ENCODE results near the gene FAM222A. TPM values are rescaled to one million over a fixed set of nuclear protein-coding genes. Genes with fewer than 3 reads are reported as not detected.

FAM222A gene
- polyA plus RNA-seq, 6 donors from 2014 or later = 0.29 to 0.30 TPM; not detected in 4

DNA sequence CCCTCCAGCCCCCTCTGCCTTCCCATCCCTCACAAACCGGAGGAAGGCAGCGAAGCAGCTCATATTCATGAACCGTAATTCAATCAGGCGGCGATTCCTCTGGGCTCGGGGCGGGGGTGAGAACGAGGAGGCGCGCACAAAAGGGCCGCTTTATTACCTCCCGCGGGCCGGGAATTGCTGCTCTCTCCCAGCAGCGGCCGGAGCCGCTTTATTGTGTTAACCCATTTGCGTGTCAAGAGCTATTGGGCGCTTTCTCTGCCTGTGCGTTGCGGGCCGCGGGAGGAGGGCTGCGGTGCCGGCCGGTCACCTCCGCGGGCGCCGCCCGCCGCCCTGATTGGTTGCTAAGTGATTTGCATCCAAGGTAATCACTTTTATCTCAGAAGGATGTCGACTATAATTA, 4.8 kb downstream of the FAM222A start:
- Mint-ChIP-seq H3K4me3 (peak overlapping the region in 1 of 8 donors; percentile 46), H3K9me3 (no peaks in the 10 kb centered on the region), H3K27me3 (peaks cover 19 to 46% (median 20%) of the 10 kb centered on the region in 3 donors), H3K36me3 (no peaks in the 10 kb centered on the region), H3K4me1 (peaks cover 0 to 7% (median 4%) of the 10 kb centered on the region in 3 donors), H3K27ac (no peak overlapping the region)
- DNase-seq (no peak), ATAC-seq (ENCODE audit: low read depth in 2 of 2) (no peak)

DNA sequence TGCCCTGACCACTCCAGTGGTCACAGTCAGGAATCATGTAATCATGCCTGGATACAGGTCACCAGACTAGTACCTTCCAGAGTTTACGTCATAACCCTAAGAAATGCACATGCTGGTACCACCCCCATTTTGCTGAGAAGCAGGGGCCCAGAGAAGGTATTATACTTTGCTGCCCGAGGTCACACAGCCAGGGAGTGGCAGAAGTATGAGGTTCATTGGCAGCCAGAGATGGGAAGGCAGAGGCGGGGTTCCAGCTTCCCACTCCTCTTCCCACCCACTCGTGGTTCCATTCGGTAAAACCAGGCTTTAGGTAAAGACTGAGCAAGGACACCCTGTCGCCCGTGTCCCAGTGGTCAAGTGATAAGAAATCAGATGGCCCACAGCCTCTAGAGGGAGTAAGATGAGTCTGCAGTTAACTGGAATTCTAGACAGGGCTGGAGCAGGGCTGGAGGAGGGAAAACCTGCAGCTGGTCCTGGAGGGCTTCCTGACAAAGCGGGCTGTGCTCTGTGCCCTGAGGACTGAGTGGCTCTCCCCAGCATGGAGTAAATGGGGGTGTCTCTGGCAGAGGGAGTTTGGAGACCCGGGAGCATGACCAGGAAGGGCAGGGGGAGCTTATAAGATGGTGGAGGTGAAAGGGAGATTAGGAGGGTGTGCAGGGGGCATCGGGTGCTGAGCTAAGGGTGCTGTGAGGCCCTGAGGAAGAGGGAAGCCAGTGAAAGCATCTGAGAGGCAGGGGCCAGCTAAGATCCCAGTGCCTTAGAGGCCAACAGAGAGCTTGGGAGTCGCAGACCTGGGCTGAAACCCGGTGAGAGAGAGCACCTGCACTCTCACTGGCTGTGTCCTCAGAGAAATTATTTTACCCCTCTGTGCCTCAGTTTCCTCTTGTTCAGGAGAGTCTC, 5.7 kb downstream of the FAM222A start:
- H3K36me3 Mint-ChIP-seq = no peaks in the 10 kb centered on the region
- ATAC-seq (ENCODE audit: low read depth in 2 of 2) = no peak
- peak overlapping the region in 1 of 8 donors; percentile 20 for H3K4me3 Mint-ChIP-seq
- H3K27me3 Mint-ChIP-seq = peaks cover 19 to 46% (median 20%) of the 10 kb centered on the region in 3 donors
- H3K9me3 Mint-ChIP-seq = no peaks in the 10 kb centered on the region
- no peak overlapping the region for H3K27ac Mint-ChIP-seq
- peaks cover 0 to 7% (median 4%) of the 10 kb centered on the region in 3 donors for H3K4me1 Mint-ChIP-seq
- DNase-seq = no peak

DNA sequence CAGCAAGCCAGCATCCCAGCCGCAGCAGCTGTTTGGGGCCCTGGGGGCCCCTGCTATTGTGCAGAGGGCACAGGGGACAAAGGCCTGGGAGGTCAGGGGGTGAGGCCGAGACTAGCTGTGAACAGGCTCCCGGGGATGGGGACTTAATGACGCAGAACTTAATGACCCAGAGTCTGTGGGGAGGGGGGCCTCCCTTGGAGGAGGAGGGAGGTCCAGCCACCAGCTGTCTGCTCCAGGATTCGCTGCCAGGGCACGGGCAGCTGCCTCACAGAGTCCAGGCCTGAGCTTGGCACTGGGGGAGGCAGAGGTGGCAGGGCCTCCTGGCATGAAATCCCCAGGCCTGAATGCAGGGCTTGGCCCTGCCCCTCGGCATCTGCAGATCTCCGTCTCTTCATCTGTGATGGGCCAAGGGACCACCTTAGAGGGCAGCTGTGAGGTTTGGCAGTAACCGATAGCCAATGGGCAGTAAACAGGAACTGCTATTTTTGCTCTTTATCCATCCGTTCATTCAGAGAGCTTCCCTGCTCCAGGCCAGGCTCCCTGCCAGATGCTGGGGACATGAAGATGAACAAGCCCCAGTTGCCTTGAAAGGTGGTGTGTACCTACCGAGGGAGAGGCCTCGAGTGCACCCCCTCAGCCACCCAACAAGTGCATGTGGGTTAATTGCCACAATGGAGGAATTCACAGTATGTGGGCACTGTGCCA, 6.7 kb downstream of the FAM222A start:
- Mint-ChIP-seq H3K36me3 (no peaks in the 10 kb centered on the region), H3K4me3 (no peak overlapping the region), H3K9me3 (no peaks in the 10 kb centered on the region), H3K27ac (no peak overlapping the region), H3K4me1 (no peaks in the 10 kb centered on the region), H3K27me3 (peaks cover 19 to 46% (median 20%) of the 10 kb centered on the region in 3 donors)
- DNase-seq (no peak), ATAC-seq (ENCODE audit: low read depth in 2 of 2) (no peak)

DNA sequence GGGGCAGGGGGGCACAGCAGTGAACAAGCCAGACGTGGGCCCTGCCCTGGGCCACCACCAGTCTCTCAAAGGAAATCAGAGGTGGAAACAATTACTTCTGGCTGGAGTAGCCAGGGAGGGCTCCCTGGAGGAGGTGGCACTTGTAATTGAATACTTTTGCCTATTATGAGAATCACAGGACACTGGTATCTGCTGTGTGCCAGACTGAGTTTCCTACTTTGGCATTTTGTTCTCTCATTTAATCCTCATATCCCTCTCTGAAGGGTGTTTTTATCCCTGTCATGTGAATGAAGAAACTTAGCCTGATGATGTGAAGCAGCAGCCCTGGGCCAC, 7.2 kb downstream of the FAM222A start:
- no peak for ATAC-seq (ENCODE audit: low read depth in 2 of 2)
- no peaks in the 10 kb centered on the region for H3K9me3 Mint-ChIP-seq
- no peak overlapping the region for H3K27ac Mint-ChIP-seq
- H3K27me3 Mint-ChIP-seq = peaks cover 19 to 43% (median 20%) of the 10 kb centered on the region in 3 donors
- H3K4me1 Mint-ChIP-seq = no peaks in the 10 kb centered on the region
- peak overlapping the region in 1 of 8 donors; percentile 3 for H3K4me3 Mint-ChIP-seq
- no peak for DNase-seq
- no peaks in the 10 kb centered on the region for H3K36me3 Mint-ChIP-seq

DNA sequence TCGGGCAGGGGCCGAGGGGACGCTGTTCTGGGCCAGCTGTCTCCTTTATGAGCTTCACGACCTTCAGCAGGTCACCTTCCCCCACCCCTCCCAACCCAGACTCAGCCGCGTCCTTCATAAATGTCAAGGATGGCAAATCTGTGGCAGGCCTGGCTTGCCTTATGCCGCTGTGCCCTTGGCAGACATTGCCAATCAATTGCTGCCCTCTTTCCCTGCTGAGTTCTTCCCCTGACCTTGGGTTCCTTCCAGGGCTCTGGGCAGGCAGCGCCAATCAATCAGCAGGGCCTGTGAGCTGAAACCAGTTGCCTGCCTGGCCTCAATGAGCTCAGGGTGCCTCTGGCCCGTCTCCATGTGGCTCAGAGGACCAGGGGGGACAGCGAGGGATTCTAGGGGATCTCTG, 7.7 kb downstream of the FAM222A start:
- DNase-seq (no peak), ATAC-seq (ENCODE audit: low read depth in 2 of 2) (no peak)
- H3K4me3 Mint-ChIP-seq = no peak overlapping the region
- peaks cover 19 to 38% (median 20%) of the 10 kb centered on the region in 3 donors for H3K27me3 Mint-ChIP-seq
- no peaks in the 10 kb centered on the region for H3K4me1 Mint-ChIP-seq
- H3K9me3 Mint-ChIP-seq = no peaks in the 10 kb centered on the region
- no peak overlapping the region for H3K27ac Mint-ChIP-seq
- no peaks in the 10 kb centered on the region for H3K36me3 Mint-ChIP-seq

DNA sequence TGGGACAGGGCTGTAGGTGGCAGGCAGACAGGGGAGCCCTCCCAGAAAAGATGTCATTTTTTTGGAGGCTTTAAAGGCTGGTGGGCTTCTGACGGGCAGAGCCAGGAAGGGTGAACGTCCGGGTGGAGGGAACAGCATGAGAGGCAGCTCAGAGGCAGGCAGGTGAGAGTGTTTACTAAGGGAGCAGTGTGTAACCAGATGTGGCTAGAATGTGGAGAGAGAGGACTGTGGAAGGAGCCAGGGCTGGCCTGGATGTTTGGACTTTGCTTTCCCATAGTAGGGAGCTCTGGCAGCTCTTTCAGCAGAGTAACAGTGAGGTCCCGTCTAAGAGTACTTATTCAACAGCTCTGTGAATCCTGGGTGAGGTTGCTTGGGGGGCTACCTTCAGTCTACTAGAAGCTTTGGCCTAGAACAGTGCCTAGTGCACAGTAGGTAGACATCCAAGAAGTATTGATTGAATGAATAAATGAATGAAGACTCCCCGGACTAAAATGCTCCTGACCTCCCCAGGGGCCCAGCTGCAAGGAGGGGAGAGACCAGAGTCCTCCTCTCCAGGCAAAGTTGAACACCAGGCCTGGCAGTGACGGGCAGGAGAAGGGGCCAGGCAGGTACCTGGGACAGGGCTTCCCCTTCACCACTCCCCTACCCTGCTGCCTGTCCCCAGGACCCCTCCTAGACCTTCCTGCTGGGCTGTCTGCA, 8.5 kb downstream of the FAM222A start:
- no peak overlapping the region for H3K27ac Mint-ChIP-seq
- no peaks in the 10 kb centered on the region for H3K36me3 Mint-ChIP-seq
- H3K4me3 Mint-ChIP-seq = no peak overlapping the region
- no peak for DNase-seq
- ATAC-seq (ENCODE audit: low read depth in 2 of 2) = no peak
- H3K9me3 Mint-ChIP-seq = no peaks in the 10 kb centered on the region
- H3K4me1 Mint-ChIP-seq = no peaks in the 10 kb centered on the region
- peaks cover 16 to 29% (median 16%) of the 10 kb centered on the region in 3 donors for H3K27me3 Mint-ChIP-seq

DNA sequence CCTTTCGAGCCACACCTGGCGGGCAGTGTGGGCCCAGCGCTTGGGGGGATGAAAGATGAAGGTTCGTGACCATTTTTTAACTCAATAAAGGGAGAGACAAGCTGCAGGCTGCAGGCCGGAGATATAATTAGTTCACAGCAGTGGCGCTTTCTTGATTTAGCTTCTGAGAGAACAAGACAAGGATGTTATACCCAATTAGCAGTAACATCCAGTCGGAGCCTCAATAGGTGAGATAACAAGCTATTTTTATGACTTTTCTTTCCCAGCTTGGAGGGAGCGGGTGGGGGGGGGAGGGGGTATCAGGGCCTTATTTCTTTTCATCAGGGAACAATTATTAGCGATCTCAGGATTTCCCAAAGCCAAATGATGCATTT, 9.1 kb downstream of the FAM222A start:
- ATAC-seq (ENCODE audit: low read depth in 2 of 2) = no peak
- H3K27ac Mint-ChIP-seq = no peak overlapping the region
- H3K4me1 Mint-ChIP-seq = peaks cover 0 to 1% (median 0%) of the 10 kb centered on the region in 3 donors
- H3K9me3 Mint-ChIP-seq = no peaks in the 10 kb centered on the region
- no peak overlapping the region for H3K4me3 Mint-ChIP-seq
- H3K36me3 Mint-ChIP-seq = no peaks in the 10 kb centered on the region
- peaks cover 11 to 24% (median 12%) of the 10 kb centered on the region in 3 donors for H3K27me3 Mint-ChIP-seq
- DNase-seq = no peak

DNA sequence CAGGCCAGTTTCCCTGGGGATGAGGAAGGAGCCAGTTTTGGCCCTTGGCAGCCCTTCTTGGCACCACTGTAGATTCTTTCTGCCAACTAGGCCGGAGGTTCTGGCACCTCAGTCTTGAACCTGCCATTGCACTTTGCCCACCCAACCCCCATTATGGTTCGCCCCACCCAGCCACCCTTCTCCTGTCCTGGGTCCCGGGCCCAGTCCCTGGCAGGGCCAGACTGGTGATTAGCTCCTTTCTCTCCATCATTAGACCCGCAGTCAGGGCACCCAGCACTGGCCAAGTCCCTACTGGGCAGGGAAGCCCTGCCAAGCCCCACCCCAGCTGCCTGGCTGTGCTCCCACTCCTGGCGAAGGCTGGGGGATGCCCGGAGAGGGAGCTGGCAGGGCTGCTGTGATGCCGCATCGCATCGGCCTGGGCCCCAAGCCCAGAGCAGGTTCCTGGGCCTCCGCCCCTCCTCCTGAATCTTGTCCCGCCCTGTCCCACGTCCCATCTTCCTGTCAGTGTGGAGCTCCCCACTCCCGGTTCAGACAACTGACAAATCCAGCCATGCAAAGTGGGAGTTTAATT, 9.8 kb downstream of the FAM222A start:
- Mint-ChIP-seq H3K27me3 (peaks cover 10 to 20% (median 12%) of the 10 kb centered on the region in 3 donors), H3K9me3 (no peaks in the 10 kb centered on the region), H3K4me3 (no peak overlapping the region), H3K4me1 (peaks cover 0 to 4% (median 0%) of the 10 kb centered on the region in 3 donors), H3K36me3 (no peaks in the 10 kb centered on the region), H3K27ac (no peak overlapping the region)
- DNase-seq (no peak), ATAC-seq (ENCODE audit: low read depth in 2 of 2) (no peak)

DNA sequence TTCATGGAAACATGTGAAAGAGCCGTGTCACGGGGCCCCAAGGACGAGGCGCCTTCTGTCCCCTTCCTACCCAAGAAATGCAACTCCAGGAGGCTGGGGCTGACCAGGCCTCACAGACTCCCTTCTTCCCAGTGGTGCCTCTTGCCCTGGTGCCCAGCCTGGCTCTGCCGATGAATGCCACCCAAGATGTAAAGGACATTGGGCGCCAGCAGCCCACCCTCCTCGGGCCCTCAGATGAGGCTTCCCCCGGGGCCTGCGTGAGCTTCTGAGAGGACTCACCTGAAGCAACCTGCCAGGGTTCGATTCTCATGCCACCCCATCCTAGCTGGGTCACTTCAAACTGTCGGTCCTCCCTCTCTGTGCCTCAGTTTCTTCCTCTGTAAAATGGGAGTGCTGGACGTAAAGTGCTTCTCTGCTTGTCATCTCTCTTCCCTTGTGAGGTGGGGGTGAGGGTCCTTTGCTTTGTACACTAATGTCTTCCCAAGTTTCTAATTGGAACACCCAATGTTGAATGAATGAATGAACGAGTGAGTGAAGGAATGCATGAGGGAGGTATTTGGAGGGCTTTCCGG, 10.8 kb downstream of the FAM222A start:
- no peaks in the 10 kb centered on the region for H3K9me3 Mint-ChIP-seq
- peaks cover 3 to 10% (median 5%) of the 10 kb centered on the region in 3 donors for H3K27me3 Mint-ChIP-seq
- DNase-seq (no peak), ATAC-seq (ENCODE audit: low read depth in 2 of 2) (no peak)
- no peak overlapping the region for H3K27ac Mint-ChIP-seq
- H3K36me3 Mint-ChIP-seq = no peaks in the 10 kb centered on the region
- peaks cover 0 to 4% (median 0%) of the 10 kb centered on the region in 3 donors for H3K4me1 Mint-ChIP-seq
- H3K4me3 Mint-ChIP-seq = no peak overlapping the region

DNA sequence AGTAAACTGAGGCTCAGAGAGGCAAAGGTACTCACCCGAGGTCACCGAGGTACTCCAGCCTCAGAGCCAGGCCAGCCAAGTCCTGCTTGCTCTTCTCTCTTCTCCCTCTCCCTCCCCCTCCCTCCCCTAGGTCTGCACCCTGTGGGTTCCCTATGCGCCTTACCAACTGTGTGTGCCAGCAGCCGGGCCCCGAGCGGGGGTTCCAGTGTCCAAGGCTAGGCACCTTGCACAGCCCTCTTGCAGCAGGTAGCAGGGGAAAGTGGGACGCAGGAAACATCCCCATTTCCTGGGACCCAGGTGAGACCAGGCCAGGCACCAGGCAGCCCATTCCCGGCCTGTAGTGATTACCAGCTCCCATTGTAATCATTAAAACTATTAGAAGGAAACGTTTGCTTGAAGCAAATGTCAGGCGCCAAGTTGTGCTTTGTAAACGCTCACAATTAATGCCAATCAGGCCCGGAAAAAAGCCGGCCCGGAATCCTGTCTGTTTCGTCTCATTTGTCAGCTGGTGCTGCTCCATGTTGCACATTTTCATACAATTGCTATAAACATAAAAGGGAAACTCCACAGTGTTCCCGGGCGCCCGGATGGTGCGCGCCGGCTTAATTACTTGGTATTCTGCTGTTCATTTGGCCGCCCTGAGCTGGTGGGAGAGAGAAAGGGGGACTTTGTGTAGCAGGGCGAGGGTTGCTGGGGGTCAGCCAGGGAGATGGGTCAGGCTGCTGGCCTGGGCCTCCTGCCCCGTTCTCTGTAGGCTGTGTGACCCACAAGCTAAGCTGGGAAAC, 11.9 kb downstream of the FAM222A start:
- Mint-ChIP-seq H3K36me3 (no peaks in the 10 kb centered on the region), H3K4me3 (no peak overlapping the region), H3K9me3 (no peaks in the 10 kb centered on the region), H3K27ac (peak overlapping the region in 1 of 6 donors; percentile 24), H3K4me1 (peaks cover 0 to 4% (median 0%) of the 10 kb centered on the region in 3 donors), H3K27me3 (peaks cover 0 to 3% (median 0%) of the 10 kb centered on the region in 3 donors)
- no peak for ATAC-seq (ENCODE audit: low read depth in 2 of 2)
- DNase-seq = no peak

DNA sequence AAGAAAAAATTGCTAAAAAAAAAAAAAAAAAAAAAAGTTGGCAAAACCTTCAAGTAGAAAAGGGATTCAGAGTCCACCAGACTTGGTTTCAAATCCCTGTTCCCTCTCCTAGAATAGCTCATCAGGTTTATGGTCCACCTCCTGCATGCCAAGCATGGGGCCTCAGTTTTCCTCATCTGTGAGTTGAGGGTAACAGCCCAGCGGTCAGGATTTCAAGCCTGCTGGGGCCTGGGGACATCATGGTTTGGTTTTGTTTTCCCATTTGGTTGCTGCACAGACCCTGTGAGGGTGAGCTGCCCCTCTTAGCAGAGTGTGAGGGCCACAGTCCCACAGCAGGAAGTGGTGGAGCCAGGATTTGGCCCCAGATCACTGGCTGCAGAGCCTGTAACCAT, 12.5 kb downstream of the FAM222A start:
- Mint-ChIP-seq H3K27ac (no peak overlapping the region), H3K36me3 (no peaks in the 10 kb centered on the region), H3K4me1 (peaks cover 0 to 4% (median 0%) of the 10 kb centered on the region in 3 donors), H3K9me3 (no peaks in the 10 kb centered on the region), H3K4me3 (no peak overlapping the region), H3K27me3 (no peaks in the 10 kb centered on the region)
- DNase-seq (no peak), ATAC-seq (ENCODE audit: low read depth in 2 of 2) (no peak)

DNA sequence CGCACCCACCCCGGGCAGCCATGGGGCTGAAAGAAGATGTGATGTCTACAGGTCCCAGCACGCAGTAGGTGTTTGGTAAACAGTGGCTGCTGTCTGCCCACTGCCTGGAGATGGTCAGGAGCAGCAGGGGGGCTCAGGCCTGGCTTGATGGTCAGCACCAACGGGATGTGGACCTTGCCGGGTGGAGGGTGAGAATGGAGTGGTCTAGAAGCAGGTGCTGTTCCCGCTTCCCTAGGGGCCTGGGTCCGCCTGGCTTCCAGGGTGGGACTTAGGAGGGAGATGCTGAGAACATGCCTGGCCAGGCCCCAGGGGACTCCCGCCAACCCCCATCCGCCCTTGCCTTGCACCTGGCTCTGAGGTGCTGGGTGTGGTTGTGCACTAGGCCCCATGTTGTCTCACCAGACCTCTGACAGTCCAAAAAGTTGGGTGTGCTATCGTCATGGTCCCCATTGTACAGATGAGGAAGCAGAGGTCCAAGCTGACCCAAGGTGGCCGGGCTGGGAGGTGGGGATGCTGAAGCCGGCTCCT, 12.9 kb downstream of the FAM222A start:
- H3K27ac Mint-ChIP-seq = no peak overlapping the region
- DNase-seq (no peak), ATAC-seq (ENCODE audit: low read depth in 2 of 2) (no peak)
- no peak overlapping the region for H3K4me3 Mint-ChIP-seq
- H3K36me3 Mint-ChIP-seq = no peaks in the 10 kb centered on the region
- no peaks in the 10 kb centered on the region for H3K9me3 Mint-ChIP-seq
- no peaks in the 10 kb centered on the region for H3K27me3 Mint-ChIP-seq
- peaks cover 0 to 4% (median 0%) of the 10 kb centered on the region in 3 donors for H3K4me1 Mint-ChIP-seq
